ENCODE results near the gene GATAD2A. TPM values are rescaled to one million over a fixed set of nuclear protein-coding genes. Genes with fewer than 3 reads are reported as not detected.
A peak's percentile ranks its signal among the peaks of the same experiment; 100 is the strongest.

Gene GATAD2A
- total RNA-seq, 2 experiments from 2014 or later = 104 to 107 TPM

- Histone ChIP-seq H3K27me3 (ENCODE audit: control insufficient read depth in 1 of 2, insufficient read depth in 2 of 2, low read length in 2 of 2) (no peaks in the 10 kb centered on the region), H3K36me3 (ENCODE audit: insufficient read depth, low read length) (peaks cover 19% of the 10 kb centered on the region), H3K9me3 (ENCODE audit: control insufficient read depth in 1 of 2, insufficient read depth in 1 of 2, low read length in 2 of 2) (no peaks in the 10 kb centered on the region), H3K27ac (ENCODE audit: low read depth in 1 of 2, low read length in 2 of 2) (peak overlapping the region; percentile 88 to 91), H3K4me1 (ENCODE audit: insufficient read depth, low read length) (peaks cover 90% of the 10 kb centered on the region), H3K4me3 (ENCODE audit: low read length) (peak overlapping the region; percentile 50)
- DNase-seq (peak; percentile 32 to 89 (median 62)), ATAC-seq (ENCODE audit: poor library complexity) (peak; percentile 68)
- H3K4me3 Mint-ChIP-seq = peak overlapping the region; percentile 89
- no peaks in the 10 kb centered on the region for H3K27me3 Mint-ChIP-seq
- ChIA-PET POLR2A (interaction anchor here (0.6 to 3.4 kb wide), 15 partner anchors 9 to 268 kb away, joined by 3 to 36 read pairs (median 6); partner anchors contain the start of genes BORCS8, GATAD2A, NDUFA13 and TSSK6), CTCF (interaction anchor here (1.6 to 2.8 kb wide), 4 partner anchors 16 to 55 kb away, joined by 3 to 12 read pairs (median 5); partner anchors contain the start of gene GATAD2A)
- intact Hi-C loops (cut with DNase I, micrococcal nuclease) = loop anchor here in 1 of 2 experiments (1.0 to 2.0 kb wide), 3 partner anchors 8 to 29 kb away; no protein-coding TSS in a partner anchor
- peak overlapping the region; percentile 95 for H3K27ac Mint-ChIP-seq
- TF ChIP-seq, protein P1, sequence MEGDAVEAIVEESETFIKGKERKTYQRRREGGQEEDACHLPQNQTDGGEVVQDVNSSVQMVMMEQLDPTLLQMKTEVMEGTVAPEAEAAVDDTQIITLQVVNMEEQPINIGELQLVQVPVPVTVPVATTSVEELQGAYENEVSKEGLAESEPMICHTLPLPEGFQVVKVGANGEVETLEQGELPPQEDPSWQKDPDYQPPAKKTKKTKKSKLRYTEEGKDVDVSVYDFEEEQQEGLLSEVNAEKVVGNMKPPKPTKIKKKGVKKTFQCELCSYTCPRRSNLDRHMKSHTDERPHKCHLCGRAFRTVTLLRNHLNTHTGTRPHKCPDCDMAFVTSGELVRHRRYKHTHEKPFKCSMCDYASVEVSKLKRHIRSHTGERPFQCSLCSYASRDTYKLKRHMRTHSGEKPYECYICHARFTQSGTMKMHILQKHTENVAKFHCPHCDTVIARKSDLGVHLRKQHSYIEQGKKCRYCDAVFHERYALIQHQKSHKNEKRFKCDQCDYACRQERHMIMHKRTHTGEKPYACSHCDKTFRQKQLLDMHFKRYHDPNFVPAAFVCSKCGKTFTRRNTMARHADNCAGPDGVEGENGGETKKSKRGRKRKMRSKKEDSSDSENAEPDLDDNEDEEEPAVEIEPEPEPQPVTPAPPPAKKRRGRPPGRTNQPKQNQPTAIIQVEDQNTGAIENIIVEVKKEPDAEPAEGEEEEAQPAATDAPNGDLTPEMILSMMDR (IDR thresholded peaks at IDR 0.05) = no peak
- no peaks in the 10 kb centered on the region for H3K9me3 Mint-ChIP-seq
- peaks cover 75% of the 10 kb centered on the region for H3K4me1 Mint-ChIP-seq (ENCODE audit: low read depth)
- peaks cover 22% of the 10 kb centered on the region for H3K36me3 Mint-ChIP-seq (ENCODE audit: low read depth)
Measured at GRCh38 chr19:19459707-19460251, 54.3 kb downstream of the GATAD2A start.

DNA sequence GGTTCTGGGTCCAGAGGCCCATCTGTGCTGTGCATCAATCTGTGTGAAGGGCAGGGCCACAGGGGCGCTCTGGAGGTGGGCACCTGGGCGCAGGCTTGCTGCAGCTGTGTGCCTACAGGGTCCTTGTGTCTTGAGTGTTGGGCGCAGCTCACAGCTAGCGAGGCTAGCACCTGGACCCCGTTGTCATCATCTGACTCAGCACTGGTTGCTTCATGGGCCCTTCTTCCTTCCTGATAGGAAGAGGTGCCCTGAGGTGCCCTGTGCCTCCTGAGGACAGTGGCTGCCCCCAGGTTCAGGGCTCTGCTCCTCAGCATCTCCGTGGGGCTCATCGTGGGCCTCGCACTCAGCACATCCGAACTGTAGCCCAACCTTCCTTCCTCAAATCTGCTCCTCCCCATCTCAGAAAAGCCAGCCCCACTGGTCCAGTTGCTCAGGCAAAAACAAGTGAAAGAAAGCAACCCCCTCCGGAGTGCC is 54.8 kb downstream of the GATAD2A start:
- Mint-ChIP-seq H3K9me3 (no peaks in the 10 kb centered on the region), H3K27ac (peak overlapping the region; percentile 95), H3K36me3 (ENCODE audit: low read depth) (peaks cover 27% of the 10 kb centered on the region), H3K4me3 (peak overlapping the region; percentile 89), H3K27me3 (no peaks in the 10 kb centered on the region), H3K4me1 (ENCODE audit: low read depth) (peaks cover 80% of the 10 kb centered on the region)
- peaks cover 24% of the 10 kb centered on the region for H3K36me3 ChIP-seq (ENCODE audit: insufficient read depth, low read length)
- TF ChIP-seq, protein P1 (IDR thresholded peaks at IDR 0.05) = no peak
- intact Hi-C loops (cut with DNase I, micrococcal nuclease) = loop anchor here in 1 of 2 experiments (2.0 kb wide), 2 partner anchors 13 to 29 kb away; no protein-coding TSS in a partner anchor
- no peaks in the 10 kb centered on the region for H3K9me3 ChIP-seq (ENCODE audit: control insufficient read depth in 1 of 2, insufficient read depth in 1 of 2, low read length in 2 of 2)
- ChIA-PET CTCF (interaction anchor here (1.6 to 2.8 kb wide), 3 partner anchors 30 to 55 kb away, joined by 5 to 12 read pairs (median 5); partner anchors contain the start of gene GATAD2A), POLR2A (interaction anchor here (0.6 to 3.4 kb wide), 13 partner anchors 8 to 95 kb away, joined by 3 to 36 read pairs (median 6); partner anchors contain the start of genes GATAD2A, NDUFA13 and TSSK6)
- ATAC-seq (ENCODE audit: poor library complexity) (peak; percentile 9), DNase-seq (peak in 7 of 14 experiments; percentile 13 to 57 (median 45))
- H3K27me3 ChIP-seq (ENCODE audit: control insufficient read depth in 1 of 2, insufficient read depth in 2 of 2, low read length in 2 of 2) = no peaks in the 10 kb centered on the region
- peak overlapping the region; percentile 88 to 91 for H3K27ac ChIP-seq (ENCODE audit: low read depth in 1 of 2, low read length in 2 of 2)
- peak overlapping the region; percentile 50 for H3K4me3 ChIP-seq (ENCODE audit: low read length)
- peaks cover 95% of the 10 kb centered on the region for H3K4me1 ChIP-seq (ENCODE audit: insufficient read depth, low read length)

DNA sequence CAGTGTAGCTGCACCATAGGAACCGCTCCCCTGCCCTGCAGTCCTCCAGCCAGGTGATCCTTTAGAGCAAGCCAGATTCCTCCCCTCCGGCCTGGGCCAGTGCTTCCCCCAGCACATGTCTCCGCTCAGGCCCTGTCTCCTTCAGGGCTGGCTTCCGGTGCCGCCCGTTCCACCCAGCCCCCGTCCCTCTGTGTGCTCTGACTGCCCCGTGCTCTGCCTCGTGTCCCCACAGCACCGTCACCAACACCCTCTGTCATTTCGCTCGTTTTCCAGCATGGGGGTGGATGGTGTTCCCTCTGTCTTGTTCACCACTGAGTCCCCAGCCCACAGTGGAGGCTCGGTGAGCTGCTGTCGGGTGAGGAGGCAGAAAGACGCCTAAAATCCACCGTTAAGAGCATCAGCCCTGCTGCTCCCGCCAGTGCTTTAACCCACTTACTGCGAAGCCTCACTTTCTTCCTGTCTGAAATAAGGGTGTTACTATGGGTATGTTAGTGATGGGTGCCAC is 55.3 kb downstream of the GATAD2A start:
- DNase-seq (peak; percentile 36 to 82 (median 56)), ATAC-seq (ENCODE audit: poor library complexity) (peak; percentile 62)
- intact Hi-C loops (cut with DNase I, micrococcal nuclease) = loop anchor here in 1 of 2 experiments (2.0 kb wide), 2 partner anchors 14 to 28 kb away; no protein-coding TSS in a partner anchor
- H3K9me3 ChIP-seq (ENCODE audit: control insufficient read depth in 1 of 2, insufficient read depth in 1 of 2, low read length in 2 of 2) = no peaks in the 10 kb centered on the region
- H3K27ac Mint-ChIP-seq = peak overlapping the region; percentile 95
- peaks cover 95% of the 10 kb centered on the region for H3K4me1 ChIP-seq (ENCODE audit: insufficient read depth, low read length)
- peak overlapping the region; percentile 89 for H3K4me3 Mint-ChIP-seq
- peak overlapping the region; percentile 50 for H3K4me3 ChIP-seq (ENCODE audit: low read length)
- H3K9me3 Mint-ChIP-seq = no peaks in the 10 kb centered on the region
- ChIA-PET CTCF (interaction anchor here (1.6 to 2.8 kb wide), 2 partner anchors 29 to 56 kb away, joined by 5 to 12 read pairs; partner anchors contain the start of gene GATAD2A), POLR2A (interaction anchor here (0.7 to 3.4 kb wide), 6 partner anchors 10 to 88 kb away, joined by 3 to 36 read pairs (median 10); partner anchors contain the start of gene GATAD2A)
- H3K27me3 ChIP-seq (ENCODE audit: control insufficient read depth in 1 of 2, insufficient read depth in 2 of 2, low read length in 2 of 2) = no peaks in the 10 kb centered on the region
- H3K36me3 ChIP-seq (ENCODE audit: insufficient read depth, low read length) = peaks cover 30% of the 10 kb centered on the region
- H3K36me3 Mint-ChIP-seq (ENCODE audit: low read depth) = peaks cover 33% of the 10 kb centered on the region
- peaks cover 81% of the 10 kb centered on the region for H3K4me1 Mint-ChIP-seq (ENCODE audit: low read depth)
- H3K27ac ChIP-seq (ENCODE audit: low read depth in 1 of 2, low read length in 2 of 2) = peak overlapping the region; percentile 88 to 91
- H3K27me3 Mint-ChIP-seq = no peaks in the 10 kb centered on the region
- TF ChIP-seq, protein P1 (IDR thresholded peaks at IDR 0.05) = no peak

Measured in CD4-positive, alpha-beta T cell (primary cell).